Omental fat pad (tissue), 4 donors: ENCODE measurements around the gene SHANK3. TPM values are rescaled to one million over a fixed set of nuclear protein-coding genes. Genes with fewer than 3 reads are reported as not detected.

Source experiments
- ATAC-seq: fragments of 150-250 bp; one replicate; pipeline ENCODE4 v1.9.1; 2016; ENCODE audit warnings: mild to moderate bottlenecking, moderate library complexity; ENCODE audit not compliant: low FRiP score
- DNase-seq: peaks from one replicate; pipeline ENCODE4 v3.0.0-alpha.2; 2019; ENCODE audit warnings: low spot score
- CTCF ChIP-seq, 3 donors: fragments of 450-650 bp; IDR thresholded peaks; one replicate each; pipeline ENCODE4 v1.5.1; 2016 to 2017; ENCODE audit warnings: antibody characterized with exemption in 3 of 3, mild to moderate bottlenecking in 3 of 3, moderate library complexity in 2 of 3
- total RNA-seq, 4 donors: library from RNA; depleted of rRNA; stranded (reverse); fragments of >200 nt; gene quantifications; one replicate each; pipeline ENCODE4 v1.1.0, GENCODE V29; 2016

Gene SHANK3
- total RNA-seq, 4 donors from 2014 or later: 3.3 to 61.3 (median 19.4) TPM

- TF ChIP-seq CTCF (IDR thresholded peaks at IDR 0.05): no peak
- no peak for ATAC-seq
- no peak for DNase-seq
Observed at GRCh38 chr22:50671641-50672040, 982 bp upstream of the SHANK3 start.

GRCh38 chr22:50672041-50672440, 582 bp upstream of the SHANK3 start:
- no peak for TF ChIP-seq CTCF (IDR thresholded peaks at IDR 0.05)
- DNase-seq: no peak
- no peak for ATAC-seq

GRCh38 chr22:50673231-50674129, 857 bp downstream of the SHANK3 start:
- ATAC-seq (no peak), DNase-seq (no peak)
- TF ChIP-seq CTCF (IDR thresholded peaks at IDR 0.05): no peak

- DNase-seq: no peak
- no peak for ATAC-seq
- no peak for TF ChIP-seq CTCF (IDR thresholded peaks at IDR 0.05)
Observed at GRCh38 chr22:50674130-50674500, 1.5 kb downstream of the SHANK3 start.

DNA sequence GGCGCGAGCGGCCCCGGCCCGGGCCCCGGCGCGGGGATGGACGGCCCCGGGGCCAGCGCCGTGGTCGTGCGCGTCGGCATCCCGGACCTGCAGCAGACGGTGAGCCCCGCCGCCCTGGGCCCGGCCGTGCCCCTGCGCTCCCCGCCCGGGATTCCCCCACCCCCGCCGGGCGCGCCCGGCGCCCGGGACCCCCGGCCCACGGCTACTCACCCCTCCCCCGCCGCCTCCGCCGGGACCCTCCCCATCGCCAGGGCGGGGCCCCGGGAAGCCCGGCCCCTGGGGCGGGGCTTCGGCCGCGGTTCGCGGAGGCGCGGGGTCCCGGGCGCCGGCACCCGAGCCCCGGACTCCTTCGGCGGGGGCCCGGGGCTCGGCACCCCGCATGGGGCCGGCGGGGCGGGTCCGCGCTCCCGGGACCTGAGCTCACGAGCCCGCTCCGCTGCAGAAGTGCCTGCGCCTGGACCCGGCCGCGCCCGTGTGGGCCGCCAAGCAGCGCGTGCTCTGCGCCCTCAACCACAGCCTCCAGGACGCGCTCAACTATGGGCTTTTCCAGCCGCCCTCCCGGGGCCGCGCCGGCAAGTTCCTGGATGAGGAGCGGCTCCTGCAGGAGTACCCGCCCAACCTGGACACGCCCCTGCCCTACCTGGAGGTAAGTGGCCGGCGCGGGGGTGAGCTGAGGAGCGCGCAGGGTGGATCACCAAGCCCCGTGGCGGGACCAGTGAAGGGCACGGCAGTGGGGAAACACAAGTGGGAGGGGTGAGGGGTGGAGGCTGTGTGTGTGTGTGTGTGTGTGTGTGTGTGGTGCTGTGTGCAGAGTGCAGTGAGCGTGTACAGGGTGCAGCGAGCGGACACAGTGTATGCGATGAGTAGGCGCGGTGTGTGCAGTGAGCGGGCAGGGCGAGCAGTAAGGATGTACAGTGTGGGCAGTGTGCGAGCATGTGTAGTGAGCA, 2.3 kb downstream of the SHANK3 start:
- no peak for TF ChIP-seq CTCF (IDR thresholded peaks at IDR 0.05)
- no peak for DNase-seq
- no peak for ATAC-seq

- TF ChIP-seq CTCF (IDR thresholded peaks at IDR 0.05): no peak
- ATAC-seq (no peak), DNase-seq (no peak)
Observed at GRCh38 chr22:50675553-50676179, 3.0 kb downstream of the SHANK3 start.
